HG03045 (cell line): ENCODE results near the gene GDI1.

Source experiments
- ATAC-seq: cut with Tn5 transposase; IDR thresholded peaks from one replicate; pipeline ENCODE4 v1.9.1; 2021; ENCODE audit warnings: mild to moderate bottlenecking, moderate library complexity; ENCODE audit not compliant: unreplicated experiment

GDI1 gene

DNA sequence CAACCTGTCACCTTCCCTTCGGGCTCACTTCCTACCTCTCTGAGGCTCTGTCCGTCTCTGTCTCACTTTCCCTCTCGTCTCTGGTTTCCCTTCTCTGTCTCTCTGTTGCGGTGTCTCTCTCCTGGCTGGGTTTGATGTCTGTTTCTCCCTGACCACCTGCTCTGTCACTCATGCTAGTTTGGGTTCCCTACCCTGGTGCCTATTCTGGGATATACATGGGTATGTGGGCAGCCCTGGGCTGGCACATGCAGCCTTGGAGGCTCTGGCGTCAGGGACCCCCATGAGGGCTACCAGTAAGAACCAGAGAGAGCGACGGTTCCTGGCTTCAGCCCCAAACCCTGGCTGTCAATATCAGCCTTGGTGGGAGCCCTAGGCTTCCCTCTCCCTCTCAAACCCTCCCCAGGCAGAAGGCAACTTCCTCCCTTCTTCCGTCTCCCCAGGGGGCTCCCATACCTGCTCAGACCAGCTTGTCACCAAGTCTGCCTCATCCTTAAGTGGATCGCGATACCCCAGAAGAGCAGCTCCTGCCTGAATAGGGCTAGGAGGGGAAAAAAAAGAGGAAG lies 28.2 kb upstream of the GDI1 start:
- no peak for ATAC-seq

- peak; percentile 47 for ATAC-seq
These were observed 27.6 kb upstream of the GDI1 start, which contains the start of gene DNASE1L1 for GRCh38 chrX:154409222-154409871. Gene DNASE1L1, minus strand, starts transcription at chrX:154409254. Its CDS starts 3,686 bp downstream, at chrX:154405568.

- peak; percentile 55 for ATAC-seq
These were observed 25.0 kb upstream of the GDI1 start for GRCh38 chrX:154411981-154412340.

DNA sequence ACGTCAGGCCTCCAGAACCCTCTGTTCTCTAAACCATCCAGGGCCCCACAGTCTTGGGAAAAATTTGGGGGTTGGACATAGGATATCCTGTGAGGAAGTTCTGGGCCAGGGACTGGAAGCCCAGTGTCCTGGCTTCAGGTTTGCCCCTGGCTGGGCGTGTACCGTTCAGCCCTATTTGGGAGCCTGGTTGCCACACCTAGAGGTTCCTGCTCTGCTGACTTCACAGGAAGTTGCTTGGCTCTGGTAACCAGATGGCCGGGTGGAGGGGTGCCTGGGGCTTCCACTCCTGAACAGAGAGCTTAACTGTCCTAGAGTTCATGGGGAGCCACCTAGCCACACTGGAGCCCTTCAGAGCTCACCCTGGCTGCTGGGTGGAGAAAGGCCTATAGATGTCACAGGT lies 24.5 kb upstream of the GDI1 start:
- no peak for ATAC-seq

DNA sequence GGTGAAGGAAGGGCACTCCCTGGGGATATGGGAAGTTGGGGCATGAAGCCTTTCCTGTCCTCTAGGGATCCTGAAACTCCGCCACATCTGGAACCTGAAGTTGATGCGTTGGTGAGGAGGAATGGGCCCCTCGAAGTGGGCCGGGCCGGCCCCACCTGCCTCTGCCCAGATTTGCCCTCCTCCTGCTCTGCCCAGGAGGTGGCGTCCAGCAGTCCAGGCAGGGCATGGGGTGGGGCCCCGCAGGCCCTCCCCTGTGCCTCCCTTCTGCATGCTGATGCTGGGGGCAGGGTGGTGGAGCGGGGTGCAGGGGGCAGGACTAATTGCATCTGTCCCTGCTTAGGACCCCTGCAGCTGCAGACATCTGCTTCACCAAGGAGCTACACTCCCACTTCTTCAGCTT lies 23.8 kb upstream of the GDI1 start:
- ATAC-seq, result no peak

DNA sequence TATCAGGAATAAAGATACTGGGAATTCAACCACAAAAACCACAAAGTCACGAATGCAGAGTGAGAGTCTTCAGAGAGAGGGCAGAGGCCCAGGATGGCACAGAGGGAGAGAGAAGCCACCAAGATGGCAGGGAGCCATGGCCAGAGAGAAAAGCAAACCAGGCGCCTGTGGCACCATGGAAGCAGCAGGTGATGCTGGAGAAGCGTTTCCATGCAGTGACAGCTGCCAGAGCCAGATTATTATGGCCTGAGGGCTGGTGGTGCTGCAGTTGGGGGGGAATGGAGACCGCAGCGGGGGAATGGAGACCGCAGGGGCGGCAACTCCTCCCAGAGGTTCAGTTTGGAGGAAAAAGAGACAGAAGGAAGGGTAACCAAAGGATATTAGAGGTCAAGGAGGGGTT lies 19.8 kb upstream of the GDI1 start:
- no peak for ATAC-seq

DNA sequence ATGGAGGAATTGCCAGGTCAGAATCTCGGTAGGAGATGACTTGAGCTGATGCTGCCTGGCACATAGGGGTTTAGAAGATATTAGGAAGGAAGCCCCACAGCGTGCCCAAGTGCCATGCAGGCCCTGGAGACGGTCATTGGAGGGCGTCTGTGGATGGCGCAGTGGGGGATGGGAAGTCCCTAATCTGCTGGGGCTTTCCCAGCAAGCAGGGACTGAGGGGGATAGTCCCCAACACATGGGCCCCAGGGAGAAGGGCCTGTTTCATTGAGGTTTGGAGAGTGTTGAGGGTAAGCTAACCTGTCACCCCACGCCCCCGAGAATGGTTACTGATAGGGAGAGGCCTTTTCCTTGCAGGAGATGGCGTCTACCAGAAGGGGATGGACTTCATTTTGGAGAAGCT lies 17.8 kb upstream of the GDI1 start:
- no peak for ATAC-seq

DNA sequence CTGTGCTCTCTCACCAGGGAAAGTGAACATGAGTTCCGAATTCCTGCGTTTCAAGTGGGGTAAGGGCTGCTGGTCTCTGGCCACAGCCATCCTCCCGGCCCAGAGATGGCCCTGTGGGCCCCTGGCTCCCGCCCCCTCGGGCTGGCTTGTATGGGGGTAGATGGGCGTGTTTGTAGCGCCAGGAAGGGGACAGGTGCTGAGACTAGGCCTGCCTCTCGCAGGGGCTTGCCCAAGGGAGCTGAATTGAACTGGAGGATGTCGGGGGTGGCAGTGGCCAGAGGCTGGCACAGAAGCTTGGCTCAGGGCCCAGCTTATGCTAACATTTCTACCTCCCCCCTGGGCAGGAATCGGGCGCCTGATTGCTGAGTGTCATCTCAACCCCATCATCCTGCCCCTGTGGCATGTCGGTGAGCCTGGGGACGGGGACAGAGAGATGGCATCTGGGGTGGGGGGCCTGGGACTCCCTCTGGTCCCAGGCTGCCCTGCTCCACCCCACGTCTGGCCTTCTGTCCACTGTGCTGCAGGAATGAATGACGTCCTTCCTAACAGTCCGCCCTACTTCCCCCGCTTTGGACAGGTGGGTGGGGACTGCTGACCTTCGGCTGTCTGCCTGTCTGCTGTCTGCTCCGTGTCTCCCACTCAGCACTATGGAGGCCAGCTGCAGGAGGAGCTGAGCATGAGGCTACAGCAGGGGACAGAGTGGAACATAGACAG lies 17.1 kb upstream of the GDI1 start:
- ATAC-seq, result no peak

DNA sequence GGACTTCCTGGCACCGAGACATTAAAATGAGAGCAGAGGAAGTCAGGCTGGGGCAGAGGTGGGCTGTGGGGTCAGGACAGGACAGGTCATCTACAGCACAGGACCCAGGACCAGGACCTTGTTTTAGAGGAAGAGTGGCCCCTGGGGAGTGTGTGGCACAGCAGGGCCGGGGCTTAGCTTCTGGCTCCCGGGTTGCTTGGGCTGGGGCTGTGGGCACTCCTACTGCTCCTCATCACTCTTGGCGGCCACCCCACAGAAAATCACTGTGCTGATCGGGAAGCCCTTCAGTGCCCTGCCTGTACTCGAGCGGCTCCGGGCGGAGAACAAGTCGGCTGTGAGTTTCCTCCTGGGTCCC lies 16.6 kb upstream of the GDI1 start:
- ATAC-seq, result no peak

- ATAC-seq, result no peak
These were observed 9.8 kb upstream of the GDI1 start for GRCh38 chrX:154426916-154427770.

DNA sequence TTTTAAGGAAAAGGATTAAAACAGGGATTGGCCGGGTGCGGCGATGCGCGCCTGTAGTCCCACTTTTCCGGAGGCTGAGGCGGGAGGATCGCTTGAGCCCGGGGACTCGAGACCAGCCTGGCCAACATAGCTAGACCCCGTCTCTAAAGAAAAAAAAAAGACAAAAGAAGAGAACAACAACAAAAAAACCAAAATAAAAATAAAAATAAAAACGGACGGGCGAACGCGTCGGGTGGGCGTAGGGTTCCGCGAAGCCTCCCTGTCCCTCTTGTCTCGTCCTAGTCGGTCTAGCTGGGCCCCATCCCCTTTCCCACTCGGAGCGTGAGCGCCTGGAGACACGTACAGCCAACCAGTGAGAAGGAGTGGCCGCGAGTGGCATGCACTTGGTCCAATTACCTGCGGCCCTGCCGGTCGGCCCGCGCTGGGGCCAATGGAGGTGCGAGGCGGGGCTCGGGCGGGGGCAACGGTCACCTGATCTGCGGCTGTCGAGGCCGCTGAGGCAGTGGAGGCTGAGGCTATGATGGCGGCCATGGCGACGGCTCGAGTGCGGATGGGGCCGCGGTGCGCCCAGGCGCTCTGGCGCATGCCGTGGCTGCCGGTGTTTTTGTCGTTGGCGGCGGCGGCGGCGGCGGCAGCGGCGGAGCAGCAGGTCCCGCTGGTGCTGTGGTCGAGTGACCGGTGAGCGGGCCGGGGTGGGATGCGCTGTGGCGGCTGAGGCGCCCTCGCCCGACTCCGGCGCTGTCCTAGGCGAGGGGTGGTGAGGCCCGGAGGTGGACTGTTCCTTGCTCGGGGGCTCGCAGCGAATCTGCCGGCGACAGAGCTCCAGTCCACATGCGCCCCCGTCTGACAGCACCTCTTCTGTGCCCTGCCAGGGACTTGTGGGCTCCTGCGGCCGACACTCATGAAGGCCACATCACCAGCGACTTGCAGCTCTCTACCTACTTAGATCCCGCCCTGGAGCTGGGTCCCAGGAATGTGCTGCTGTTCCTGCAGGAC lies 8.5 kb upstream of the GDI1 start, which contains the start of gene ATP6AP1:
Gene ATP6AP1, plus strand, starts transcription at position 502 of the 996 bp plus-strand sequence. Its CDS starts 16 bp downstream, at position 518.
- ATAC-seq, result peak; percentile 99

- no peak for ATAC-seq
These were observed 7.2 kb upstream of the GDI1 start for GRCh38 chrX:154429711-154430110.

DNA sequence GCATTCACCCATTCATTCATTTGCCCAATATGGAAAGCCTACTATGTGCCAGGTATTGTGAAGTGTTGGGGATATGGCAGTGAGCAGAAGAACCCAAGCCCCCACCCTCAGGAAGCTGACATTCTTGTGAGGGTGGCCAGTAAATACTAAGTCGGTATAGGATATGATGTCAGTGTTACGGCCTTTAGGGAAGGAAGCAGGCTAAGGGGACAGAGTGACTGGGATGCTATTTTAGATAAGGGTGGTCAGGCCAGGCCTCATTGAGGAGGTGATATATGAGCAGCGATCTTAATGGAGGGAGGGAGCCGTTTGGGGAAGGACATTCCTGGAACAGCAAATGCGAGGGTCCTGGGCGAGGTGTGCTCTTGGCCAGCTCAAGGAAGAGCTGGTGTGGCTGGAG lies 6.5 kb upstream of the GDI1 start:
- no peak for ATAC-seq

- ATAC-seq, result no peak
These were observed 6.0 kb upstream of the GDI1 start for GRCh38 chrX:154430916-154431315.

DNA sequence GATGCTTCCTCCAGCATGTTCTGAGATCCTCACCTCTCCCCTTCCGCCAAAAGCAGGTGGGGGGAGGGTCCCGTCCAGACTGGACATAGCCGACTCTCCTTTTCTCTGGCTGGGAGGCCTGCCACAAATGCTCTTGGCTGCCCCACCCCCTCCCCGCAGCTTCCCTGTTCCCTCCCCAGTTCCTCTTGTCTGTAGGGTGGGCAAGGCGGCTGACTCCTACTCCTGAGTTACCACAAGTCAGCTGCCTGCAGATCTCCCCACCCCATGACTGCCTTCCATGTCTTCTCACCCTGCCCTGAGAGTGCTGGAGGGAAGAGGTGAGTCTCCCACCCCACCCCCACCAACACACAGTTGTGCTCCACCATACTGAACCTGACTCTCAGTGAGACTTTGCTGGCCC lies 5.6 kb upstream of the GDI1 start:
- no peak for ATAC-seq

DNA sequence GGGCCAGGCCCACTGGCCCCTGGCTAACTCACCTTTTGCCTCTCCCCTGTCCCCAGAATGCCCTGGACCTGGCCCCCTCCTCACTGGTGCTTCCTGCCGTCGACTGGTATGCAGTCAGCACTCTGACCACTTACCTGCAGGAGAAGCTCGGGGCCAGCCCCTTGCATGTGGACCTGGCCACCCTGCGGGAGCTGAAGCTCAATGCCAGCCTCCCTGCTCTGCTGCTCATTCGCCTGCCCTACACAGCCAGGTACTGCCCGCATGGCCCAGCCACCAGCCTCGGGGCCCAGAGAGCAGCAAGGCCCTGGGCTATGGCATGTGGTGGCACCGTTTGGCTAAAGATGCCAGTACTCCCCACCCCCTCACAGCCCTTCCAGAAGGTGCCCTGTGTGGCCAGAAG lies 4.7 kb upstream of the GDI1 start:
- ATAC-seq, result no peak

DNA sequence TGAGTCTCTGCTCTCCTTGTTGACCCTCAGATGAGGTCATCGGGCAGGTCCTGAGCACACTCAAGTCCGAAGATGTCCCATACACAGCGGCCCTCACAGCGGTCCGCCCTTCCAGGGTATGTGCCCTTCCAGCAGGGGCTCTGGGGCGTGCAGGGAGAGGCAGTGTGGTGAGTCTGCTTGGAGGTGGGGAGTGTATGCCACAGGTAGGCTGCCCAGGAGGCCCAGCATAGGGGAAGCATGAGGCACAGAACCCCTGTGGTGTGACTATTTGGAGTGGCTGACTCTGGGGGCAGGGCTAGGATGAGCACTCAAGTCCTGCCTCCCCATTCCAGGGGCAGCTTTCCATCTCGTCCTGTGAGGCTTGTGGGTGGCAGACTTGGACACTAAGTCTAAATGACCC lies 3.3 kb upstream of the GDI1 start:
- ATAC-seq, result no peak

DNA sequence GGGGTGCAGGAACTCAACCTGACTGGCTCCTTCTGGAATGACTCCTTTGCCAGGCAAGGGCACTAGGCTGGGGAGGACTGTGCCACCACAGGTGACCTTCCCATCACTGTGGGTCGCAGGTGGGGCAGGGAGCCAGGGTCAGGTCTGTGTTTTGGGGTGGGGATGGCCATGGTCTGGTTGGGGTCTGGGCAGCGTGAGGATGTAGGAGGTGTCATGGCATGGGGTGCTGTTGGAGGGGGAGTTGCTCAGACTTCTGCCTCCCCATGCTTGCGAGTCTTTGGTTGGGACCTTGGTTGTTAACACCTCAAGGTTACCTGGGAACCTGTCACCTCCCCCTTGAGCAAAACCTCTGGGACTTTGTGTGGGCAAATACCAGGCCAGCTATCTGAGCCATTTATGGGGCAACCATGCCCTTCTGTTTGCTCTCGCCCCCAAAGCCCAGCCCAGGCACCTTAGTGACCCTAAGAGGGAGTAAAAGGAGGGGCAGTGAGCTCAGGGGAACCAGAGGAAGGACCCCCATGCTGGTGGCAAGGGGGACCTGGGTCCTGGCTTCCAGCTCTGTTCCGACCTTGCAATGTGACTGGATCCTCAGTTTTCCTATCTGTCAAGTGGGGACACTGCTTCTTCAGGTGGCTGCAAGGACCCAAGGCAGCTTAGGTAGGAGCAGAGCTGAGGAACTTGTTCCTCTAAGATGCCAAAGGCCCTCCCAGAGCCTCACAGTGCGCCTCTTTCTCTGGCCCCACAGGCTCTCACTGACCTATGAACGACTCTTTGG lies 2.4 kb upstream of the GDI1 start:
- no peak for ATAC-seq

GRCh38 chrX:154435171-154435733 lies 1.7 kb upstream of the GDI1 start:
- ATAC-seq, result no peak
